PC-9 (cell line): ENCODE measurements around the gene BAD. TPM values are rescaled to one million over a fixed set of nuclear protein-coding genes. Genes with fewer than 3 reads are reported as not detected.

ENCODE experiments used
- BruUV-seq: library from RNA; stranded (reverse); fragments of 400-500 nt; replicated peaks from 2 replicates; lab custom pipeline; 2021; lab: Mats Ljungman, UMichigan
- CTCF ChIA-PET: fragments of 300-600 bp; sonication (Branson Sonifier 250); formaldehyde crosslinking; loops from one replicate; lab custom pipeline; 2022; ENCODE audit warnings: antibody characterized with exemption; lab: Charles Lee
- POLR2A ChIA-PET: fragments of 300-600 bp; sonication (Branson Sonifier 250); formaldehyde crosslinking; loops from one replicate; lab custom pipeline; 2022; ENCODE audit warnings: antibody characterized with exemption; ENCODE audit not compliant: unreplicated experiment; lab: Charles Lee
- DNase-seq, 2 experiments: peaks; one replicate each; pipeline versions ENCODE4 v3.0.0 to v3.0.0-alpha.2; 2015 to 2022; ENCODE audit warnings: mixed read lengths in 1 of 2
- H2AFZ ChIP-seq: fragments of 200-600 bp; sonication (generic); 2 replicates; pipeline ENCODE4 v1.8.1; 2017; ENCODE audit warnings: antibody characterized with exemption
- H3F3A ChIP-seq: fragments of 200-600 bp; sonication (generic); 2 replicates; pipeline ENCODE4 v1.8.1; 2017; ENCODE audit warnings: antibody characterized with exemption, mild to moderate bottlenecking, low read depth; ENCODE audit not compliant: insufficient read depth
- H3K27ac ChIP-seq: fragments of 200-600 bp; sonication (generic); 2 replicates; pipeline ENCODE4 v1.6.1; 2016; ENCODE audit warnings: mixed run types
- H3K27me3 ChIP-seq: fragments of 200-600 bp; sonication (generic); 2 replicates; pipeline ENCODE4 v1.6.1; 2016; ENCODE audit warnings: low read depth, mixed run types; ENCODE audit not compliant: insufficient read depth
- H3K36me3 ChIP-seq: fragments of 200-600 bp; sonication (generic); 2 replicates; pipeline ENCODE4 v1.6.1; 2016; ENCODE audit warnings: low read depth, mixed run types
- H3K4me1 ChIP-seq: fragments of 200-600 bp; sonication (generic); replicated peaks from 2 replicates; pipeline ENCODE4 v1.6.1; 2016; ENCODE audit warnings: mixed run types; ENCODE audit not compliant: insufficient read depth
- H3K4me2 ChIP-seq: fragments of 200-600 bp; sonication (generic); 2 replicates; pipeline ENCODE4 v1.6.1; 2017; ENCODE audit warnings: mixed run types
- H3K4me3 ChIP-seq: fragments of 200-600 bp; sonication (generic); 2 replicates; pipeline ENCODE4 v1.6.1; 2016; ENCODE audit warnings: mixed run types
- H3K79me2 ChIP-seq: fragments of 200-600 bp; sonication (generic); 2 replicates; pipeline ENCODE4 v1.6.1; 2017; ENCODE audit warnings: low read depth, mixed run types
- H3K9me2 ChIP-seq: fragments of 200-600 bp; sonication (generic); 2 replicates; pipeline ENCODE4 v1.8.1; 2017; ENCODE audit warnings: mild to moderate bottlenecking; ENCODE audit not compliant: insufficient read depth
- H3K9me3 ChIP-seq: fragments of 200-600 bp; sonication (generic); 2 replicates; pipeline ENCODE4 v1.8.1; 2016; ENCODE audit warnings: low read depth; ENCODE audit not compliant: insufficient read depth
- H4K20me1 ChIP-seq: fragments of 200-600 bp; sonication (generic); 2 replicates; pipeline ENCODE4 v1.8.1; 2017; ENCODE audit not compliant: insufficient read depth
- EZH2 ChIP-seq: fragments of 200-600 bp; sonication (generic); IDR thresholded peaks from 2 replicates; pipeline ENCODE4 v1.8.0; 2017; ENCODE audit warnings: antibody characterized with exemption, low read depth
- intact Hi-C: fragments of 100-400 bp; cut with micrococcal nuclease; formaldehyde crosslinking; loops from one replicate; pipeline ENCODE4 v1.10.0; 2022; ENCODE audit not compliant: unreplicated experiment
- total RNA-seq: library from RNA; stranded (reverse); gene quantifications from 2 replicates; pipeline ENCODE4 v1.2.3, GENCODE V29; 2021
- TF ChIP-seq, protein P1 (sequence below): fragments of 200-600 bp; sonication (generic); conservative IDR thresholded peaks from 2 replicates; pipeline ENCODE4 v1.6.1; 2017; ENCODE audit warnings: mixed run types, antibody characterized with exemption, mild to moderate bottlenecking, moderate library complexity

BAD gene
- total RNA-seq, 1 experiment from 2014 or later: 94.3 TPM

DNA sequence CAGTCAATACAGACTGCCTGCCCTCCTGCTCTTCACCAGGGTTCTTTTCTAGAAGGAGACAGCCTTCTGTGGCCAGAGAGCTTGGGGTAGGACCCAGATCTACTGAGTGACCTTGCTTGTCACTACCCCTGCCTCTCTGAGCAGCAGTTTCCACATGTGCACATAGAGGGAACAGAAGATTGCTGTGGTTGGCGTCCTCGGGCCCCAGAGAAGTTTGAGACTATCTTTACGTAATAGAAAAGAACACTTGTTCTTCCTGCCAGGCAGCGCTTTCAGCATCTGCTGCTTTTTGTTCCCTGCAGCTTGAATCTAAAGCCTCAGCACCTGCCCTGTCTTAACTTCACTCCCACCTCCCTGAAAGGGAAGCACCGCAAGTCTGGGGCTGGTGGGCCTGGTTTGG, 45.5 kb downstream of the BAD start:
- Histone ChIP-seq H3K9me3 (no peaks in the 10 kb centered on the region), H3K4me3 (no peak overlapping the region), H2AFZ (no peak overlapping the region), H3K27me3 (no peaks in the 10 kb centered on the region), H3K4me1 (peaks cover 44% of the 10 kb centered on the region), H3K4me2 (peak overlapping the region; percentile 95; the same call in 1 of the 2 replicates), H3K9me2 (no peaks in the 10 kb centered on the region), H3K36me3 (peaks cover 10% of the 10 kb centered on the region), H3K27ac (peak overlapping the region; percentile 97; the same call in 1 of the 2 replicates), H4K20me1 (peaks cover 13% of the 10 kb centered on the region), H3F3A (peaks cover 46% of the 10 kb centered on the region), H3K79me2 (peaks cover 38% of the 10 kb centered on the region)
- intact Hi-C loops: no loop called here
- TF ChIP-seq, protein P1, sequence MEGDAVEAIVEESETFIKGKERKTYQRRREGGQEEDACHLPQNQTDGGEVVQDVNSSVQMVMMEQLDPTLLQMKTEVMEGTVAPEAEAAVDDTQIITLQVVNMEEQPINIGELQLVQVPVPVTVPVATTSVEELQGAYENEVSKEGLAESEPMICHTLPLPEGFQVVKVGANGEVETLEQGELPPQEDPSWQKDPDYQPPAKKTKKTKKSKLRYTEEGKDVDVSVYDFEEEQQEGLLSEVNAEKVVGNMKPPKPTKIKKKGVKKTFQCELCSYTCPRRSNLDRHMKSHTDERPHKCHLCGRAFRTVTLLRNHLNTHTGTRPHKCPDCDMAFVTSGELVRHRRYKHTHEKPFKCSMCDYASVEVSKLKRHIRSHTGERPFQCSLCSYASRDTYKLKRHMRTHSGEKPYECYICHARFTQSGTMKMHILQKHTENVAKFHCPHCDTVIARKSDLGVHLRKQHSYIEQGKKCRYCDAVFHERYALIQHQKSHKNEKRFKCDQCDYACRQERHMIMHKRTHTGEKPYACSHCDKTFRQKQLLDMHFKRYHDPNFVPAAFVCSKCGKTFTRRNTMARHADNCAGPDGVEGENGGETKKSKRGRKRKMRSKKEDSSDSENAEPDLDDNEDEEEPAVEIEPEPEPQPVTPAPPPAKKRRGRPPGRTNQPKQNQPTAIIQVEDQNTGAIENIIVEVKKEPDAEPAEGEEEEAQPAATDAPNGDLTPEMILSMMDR: no peak
- TF ChIP-seq EZH2: no peak
- no TSS peak for BruUV-seq
- POLR2A ChIA-PET: no interaction called here
- DNase-seq: no peak
- CTCF ChIA-PET: interaction anchor here (1.1 kb wide), 1 partner anchor 28 kb away, joined by 15 read pairs; no protein-coding TSS in a partner anchor

DNA sequence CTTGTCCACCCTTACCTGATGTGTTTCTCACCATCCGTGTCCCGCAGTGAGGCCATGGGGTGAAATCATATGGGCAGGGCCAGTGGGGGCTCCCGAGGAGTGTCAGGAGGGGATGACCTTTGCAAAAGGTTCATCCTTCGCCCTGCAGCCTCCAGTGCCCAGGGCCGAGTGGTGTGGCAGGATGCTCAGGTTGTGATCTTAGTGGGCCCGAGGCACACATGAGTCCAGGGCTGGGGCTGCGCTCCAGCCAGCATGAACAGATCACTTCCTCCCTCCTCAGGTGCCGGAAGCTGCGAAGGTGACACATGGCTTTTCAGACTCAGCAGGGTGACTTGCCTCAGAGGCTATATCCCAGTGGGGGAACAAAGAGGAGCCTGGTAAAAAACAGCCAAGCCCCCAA, 46.4 kb downstream of the BAD start:
- ChIA-PET CTCF (interaction anchor here (0.8 kb wide), 1 partner anchor 80 kb away, joined by 3 read pairs; the partner anchor contains the start of gene PRDX5), POLR2A (interaction anchor here (0.7 to 0.8 kb wide), 2 partner anchors 8 to 541 kb away, joined by 3 to 7 read pairs; no protein-coding TSS in a partner anchor)
- H3K79me2 ChIP-seq: peaks cover 29% of the 10 kb centered on the region
- BruUV-seq: no TSS peak
- TF ChIP-seq EZH2: no peak
- H3K9me3 ChIP-seq: no peaks in the 10 kb centered on the region
- no peaks in the 10 kb centered on the region for H3K27me3 ChIP-seq
- no peak overlapping the region for H3K27ac ChIP-seq
- intact Hi-C loops: no loop called here
- H2AFZ ChIP-seq: no peak overlapping the region
- peaks cover 13% of the 10 kb centered on the region for H4K20me1 ChIP-seq
- H3K4me1 ChIP-seq: peaks cover 46% of the 10 kb centered on the region
- H3K4me2 ChIP-seq: no peak overlapping the region
- H3K9me2 ChIP-seq: no peaks in the 10 kb centered on the region
- H3F3A ChIP-seq: peaks cover 43% of the 10 kb centered on the region
- no peak overlapping the region for H3K4me3 ChIP-seq
- no peak for DNase-seq
- H3K36me3 ChIP-seq: peaks cover 2% of the 10 kb centered on the region; the same call in 1 of the 2 replicates

DNA sequence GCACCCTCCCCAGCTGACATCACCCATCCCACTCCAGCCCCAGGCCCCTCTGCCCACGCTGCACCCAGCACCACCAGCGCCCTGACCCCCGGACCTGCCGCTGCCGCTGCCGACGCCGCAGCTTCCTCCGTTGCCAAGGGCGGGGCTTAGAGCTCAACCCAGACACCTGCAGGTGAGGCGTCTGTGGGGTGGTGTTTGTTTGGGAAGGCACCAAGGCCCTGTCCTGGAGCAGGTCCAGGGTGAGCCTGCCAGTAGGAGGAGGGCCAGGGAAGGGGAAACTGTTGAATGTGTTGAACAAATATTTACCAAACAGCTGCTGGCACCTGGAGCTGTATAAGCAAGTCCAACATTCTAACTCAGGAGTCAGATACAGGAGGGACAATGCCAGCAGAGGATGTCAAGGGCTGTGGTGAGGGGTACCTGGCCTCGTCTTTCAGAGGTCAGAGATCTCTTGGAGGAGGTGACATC, 46.9 kb downstream of the BAD start:
- ChIA-PET POLR2A (interaction anchor here (0.6 to 0.8 kb wide), 4 partner anchors 8 to 541 kb away, joined by 3 to 7 read pairs (median 6); partner anchors contain the start of gene TRMT112), CTCF (interaction anchor here (0.6 to 0.8 kb wide), 3 partner anchors 80 to 271 kb away, joined by 3 to 4 read pairs (median 3); partner anchors contain the start of gene PRDX5)
- no peak for TF ChIP-seq EZH2
- TF ChIP-seq, protein P1: no peak
- no TSS peak for BruUV-seq
- no peak overlapping the region for H3K4me2 ChIP-seq
- H3K79me2 ChIP-seq: peaks cover 24% of the 10 kb centered on the region
- H3K9me3 ChIP-seq: no peaks in the 10 kb centered on the region
- intact Hi-C loops: no loop called here
- no peak overlapping the region for H3K4me3 ChIP-seq
- no peak overlapping the region for H2AFZ ChIP-seq
- no peaks in the 10 kb centered on the region for H3K27me3 ChIP-seq
- no peak overlapping the region for H3K27ac ChIP-seq
- DNase-seq: peak in 1 of 2 experiments; percentile 72
- peaks cover 13% of the 10 kb centered on the region for H4K20me1 ChIP-seq
- no peaks in the 10 kb centered on the region for H3K9me2 ChIP-seq
- H3K36me3 ChIP-seq: no peaks in the 10 kb centered on the region; the same call in 1 of the 2 replicates
- peaks cover 41% of the 10 kb centered on the region for H3K4me1 ChIP-seq
- H3F3A ChIP-seq: peaks cover 43% of the 10 kb centered on the region
